WTC11 (cell line): Measurements from ENCODE around the gene HSD17B8. TPM values are rescaled to one million over a fixed set of nuclear protein-coding genes. Genes with fewer than 3 reads are reported as not detected.

Experiments
- ATAC-seq: fragments of 200-7000 bp; cut with Tn5 transposase; 2 replicates; pipeline ENCODE4 v1.10.0; 2021; ENCODE audit warnings: mild to moderate bottlenecking, moderate library complexity
- CTCF ChIA-PET: fragments of 300-600 bp; sonication (Branson Sonifier 250); formaldehyde crosslinking; loops from one replicate; lab custom pipeline; 2021; ENCODE audit warnings: antibody characterized with exemption; lab: Charles Lee
- POLR2A ChIA-PET: fragments of 350-600 bp; sonication (Branson Sonifier 250); formaldehyde crosslinking; loops from one replicate; lab custom pipeline; 2021; ENCODE audit warnings: antibody characterized with exemption; lab: Charles Lee
- DNase-seq: peaks from one replicate; pipeline ENCODE4 v3.0.0; 2021; ENCODE audit warnings: low spot score
- H3K27ac Mint-ChIP-seq: 2 replicates; pipeline ENCODE4 v1.8.0; 2021; ENCODE audit warnings: mixed read lengths
- H3K27me3 Mint-ChIP-seq: 2 replicates; pipeline ENCODE4 v1.8.0; 2021; ENCODE audit warnings: low read depth, mild to moderate bottlenecking, moderate library complexity, mixed read lengths
- H3K36me3 Mint-ChIP-seq: 2 replicates; pipeline ENCODE4 v1.8.0; 2021; ENCODE audit warnings: mixed read lengths
- H3K4me1 Mint-ChIP-seq: 2 replicates; pipeline ENCODE4 v1.8.0; 2022; ENCODE audit warnings: mixed read lengths
- H3K4me3 Mint-ChIP-seq: 2 replicates; pipeline ENCODE4 v1.8.0; 2021; ENCODE audit warnings: mild to moderate bottlenecking, moderate library complexity, mixed read lengths
- H3K9me3 Mint-ChIP-seq: 2 replicates; pipeline ENCODE4 v1.8.0; 2021; ENCODE audit warnings: mixed read lengths
- ERG ChIP-seq: fragments of 250-450 bp; sonication (Bioruptor Pico); IDR thresholded peaks from 2 replicates; pipeline ENCODE4 v1.8.0; 2021; ENCODE audit warnings: mild to moderate bottlenecking
- ETV6 ChIP-seq: sonication (generic); formaldehyde crosslinking; IDR thresholded peaks from 2 replicates; pipeline ENCODE4 v1.8.1; 2022; ENCODE audit warnings: mild to moderate bottlenecking, missing genetic modification reagents
- GABPB1 ChIP-seq: sonication (generic); formaldehyde crosslinking; IDR thresholded peaks from 2 replicates; pipeline ENCODE4 v1.8.1; 2023; ENCODE audit warnings: mild to moderate bottlenecking, missing genetic modification reagents
- GRHL2 ChIP-seq: fragments of 250-450 bp; sonication (Bioruptor Pico); IDR thresholded peaks from 2 replicates; pipeline ENCODE4 v1.8.0; 2022; ENCODE audit warnings: mild to moderate bottlenecking, moderate library complexity; ENCODE audit not compliant: insufficient replicate concordance, severe bottlenecking
- JAZF1 ChIP-seq: fragments of 250-450 bp; sonication (Bioruptor Pico); IDR thresholded peaks from 2 replicates; pipeline ENCODE4 v1.9.0; 2021; ENCODE audit warnings: moderate library complexity, mild to moderate bottlenecking, inconsistent platforms
- NFYB ChIP-seq: sonication (generic); formaldehyde crosslinking; conservative IDR thresholded peaks from 2 replicates; pipeline ENCODE4 v1.8.0; 2022; ENCODE audit warnings: low read depth, missing genetic modification reagents
- NR3C1 ChIP-seq: sonication (generic); formaldehyde crosslinking; conservative IDR thresholded peaks from 2 replicates; pipeline ENCODE4 v1.8.1; 2023; ENCODE audit warnings: low read depth, mild to moderate bottlenecking, missing genetic modification reagents
- PRDM15 ChIP-seq: sonication (generic); formaldehyde crosslinking; IDR thresholded peaks from 2 replicates; pipeline ENCODE4 v1.8.0; 2022; ENCODE audit warnings: missing genetic modification reagents
- STAT6 ChIP-seq: sonication (generic); formaldehyde crosslinking; conservative IDR thresholded peaks from 2 replicates; pipeline ENCODE4 v1.8.1; 2023; ENCODE audit warnings: mild to moderate bottlenecking, low read depth, missing genetic modification reagents, moderate library complexity
- ZBTB21 ChIP-seq: sonication (generic); formaldehyde crosslinking; IDR thresholded peaks from 2 replicates; pipeline ENCODE4 v1.8.1; 2023; ENCODE audit warnings: mild to moderate bottlenecking, missing genetic modification reagents, borderline replicate concordance
- ZMAT4 ChIP-seq: fragments of 250-450 bp; sonication (Bioruptor Pico); IDR thresholded peaks from 2 replicates; pipeline ENCODE4 v1.9.0; 2021; ENCODE audit warnings: mild to moderate bottlenecking
- ZNF423 ChIP-seq: fragments of 250-450 bp; sonication (Bioruptor Pico); IDR thresholded peaks from 2 replicates; pipeline ENCODE4 v2.1.2; 2022; ENCODE audit warnings: mild to moderate bottlenecking, moderate library complexity
- ZSCAN18 ChIP-seq: fragments of 250-450 bp; sonication (Bioruptor Pico); IDR thresholded peaks from 2 replicates; pipeline ENCODE4 v2.1.2; 2022; ENCODE audit warnings: mild to moderate bottlenecking, moderate library complexity
- total RNA-seq: library from RNA; stranded (reverse); gene quantifications from 3 replicates; pipeline ENCODE4 v1.2.3, GENCODE V29; 2021
- TF ChIP-seq, protein P1 (sequence below): sonication (generic); formaldehyde crosslinking; IDR thresholded peaks from 2 replicates; pipeline ENCODE4 v1.8.0; 2023; ENCODE audit warnings: missing genetic modification reagents, mild to moderate bottlenecking, borderline replicate concordance

The HSD17B8 gene
- total RNA-seq, 1 experiment from 2014 or later, result 8.1 TPM

GRCh38 chr6:33211666-33212422, 7.4 kb downstream of the HSD17B8 start:
- peak; percentile 27 for ATAC-seq
- no peaks in the 10 kb centered on the region for H3K9me3 Mint-ChIP-seq
- peaks cover 47% of the 10 kb centered on the region for H3K4me1 Mint-ChIP-seq
- TF ChIP-seq GABPB1 (CRISPR knock-in tag) (no peak), ZSCAN18 (CRISPR knock-in tag) (no peak), ETV6 (no peak), ZBTB21 (CRISPR knock-in tag) (no peak), STAT6 (CRISPR knock-in tag) (no peak), NFYB (CRISPR knock-in tag) (no peak), GRHL2 (CRISPR knock-in tag) (no peak), ERG (CRISPR knock-in tag) (no peak)
- TF ChIP-seq, protein P1, sequence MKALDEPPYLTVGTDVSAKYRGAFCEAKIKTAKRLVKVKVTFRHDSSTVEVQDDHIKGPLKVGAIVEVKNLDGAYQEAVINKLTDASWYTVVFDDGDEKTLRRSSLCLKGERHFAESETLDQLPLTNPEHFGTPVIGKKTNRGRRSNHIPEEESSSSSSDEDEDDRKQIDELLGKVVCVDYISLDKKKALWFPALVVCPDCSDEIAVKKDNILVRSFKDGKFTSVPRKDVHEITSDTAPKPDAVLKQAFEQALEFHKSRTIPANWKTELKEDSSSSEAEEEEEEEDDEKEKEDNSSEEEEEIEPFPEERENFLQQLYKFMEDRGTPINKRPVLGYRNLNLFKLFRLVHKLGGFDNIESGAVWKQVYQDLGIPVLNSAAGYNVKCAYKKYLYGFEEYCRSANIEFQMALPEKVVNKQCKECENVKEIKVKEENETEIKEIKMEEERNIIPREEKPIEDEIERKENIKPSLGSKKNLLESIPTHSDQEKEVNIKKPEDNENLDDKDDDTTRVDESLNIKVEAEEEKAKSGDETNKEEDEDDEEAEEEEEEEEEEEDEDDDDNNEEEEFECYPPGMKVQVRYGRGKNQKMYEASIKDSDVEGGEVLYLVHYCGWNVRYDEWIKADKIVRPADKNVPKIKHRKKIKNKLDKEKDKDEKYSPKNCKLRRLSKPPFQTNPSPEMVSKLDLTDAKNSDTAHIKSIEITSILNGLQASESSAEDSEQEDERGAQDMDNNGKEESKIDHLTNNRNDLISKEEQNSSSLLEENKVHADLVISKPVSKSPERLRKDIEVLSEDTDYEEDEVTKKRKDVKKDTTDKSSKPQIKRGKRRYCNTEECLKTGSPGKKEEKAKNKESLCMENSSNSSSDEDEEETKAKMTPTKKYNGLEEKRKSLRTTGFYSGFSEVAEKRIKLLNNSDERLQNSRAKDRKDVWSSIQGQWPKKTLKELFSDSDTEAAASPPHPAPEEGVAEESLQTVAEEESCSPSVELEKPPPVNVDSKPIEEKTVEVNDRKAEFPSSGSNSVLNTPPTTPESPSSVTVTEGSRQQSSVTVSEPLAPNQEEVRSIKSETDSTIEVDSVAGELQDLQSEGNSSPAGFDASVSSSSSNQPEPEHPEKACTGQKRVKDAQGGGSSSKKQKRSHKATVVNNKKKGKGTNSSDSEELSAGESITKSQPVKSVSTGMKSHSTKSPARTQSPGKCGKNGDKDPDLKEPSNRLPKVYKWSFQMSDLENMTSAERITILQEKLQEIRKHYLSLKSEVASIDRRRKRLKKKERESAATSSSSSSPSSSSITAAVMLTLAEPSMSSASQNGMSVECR (CRISPR knock-in tag), result no peak
- peaks cover 12% of the 10 kb centered on the region for H3K36me3 Mint-ChIP-seq
- CTCF ChIA-PET, result interaction anchor here (0.6 to 5.7 kb wide), 9 partner anchors 12 to 279 kb away, joined by 3 to 83 read pairs (median 3); partner anchors contain the start of genes B3GALT4, RXRB and SLC39A7
- DNase-seq, result peak; percentile 69
- H3K27me3 Mint-ChIP-seq, result peaks cover 61% of the 10 kb centered on the region
- H3K27ac Mint-ChIP-seq, result no peak overlapping the region
- POLR2A ChIA-PET, result no interaction called here
- no peak overlapping the region for H3K4me3 Mint-ChIP-seq

DNA sequence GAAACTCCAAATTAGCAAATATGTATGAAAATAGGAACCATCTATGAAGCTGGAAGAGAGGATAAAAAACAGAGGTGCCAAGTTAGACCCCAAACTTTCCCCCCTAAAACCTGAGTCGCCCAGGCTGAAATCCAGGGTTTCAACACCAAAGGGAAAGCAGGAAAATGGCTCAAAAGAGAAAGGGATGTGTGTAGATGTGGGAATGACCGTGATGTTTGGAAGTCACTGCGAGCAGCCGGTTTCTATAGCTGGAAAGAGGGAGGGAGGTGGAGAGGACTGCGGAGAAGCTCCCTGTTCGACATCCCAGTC, 8.4 kb downstream of the HSD17B8 start:
- Mint-ChIP-seq H3K4me1 (peaks cover 47% of the 10 kb centered on the region), H3K36me3 (peaks cover 12% of the 10 kb centered on the region), H3K27me3 (peaks cover 61% of the 10 kb centered on the region), H3K4me3 (peak overlapping the region; percentile 95), H3K27ac (no peak overlapping the region; the same call in 1 of the 2 replicates), H3K9me3 (no peaks in the 10 kb centered on the region)
- no peak for DNase-seq
- POLR2A ChIA-PET, result interaction anchor here (1.1 kb wide), 1 partner anchor 36 kb away, joined by 4 read pairs; no protein-coding TSS in a partner anchor
- ATAC-seq, result no peak
- CTCF ChIA-PET, result interaction anchor here (0.6 to 5.7 kb wide), 6 partner anchors 8 to 86 kb away, joined by 3 to 83 read pairs (median 5); partner anchors contain the start of genes B3GALT4, HSD17B8, RXRB and SLC39A7
- TF ChIP-seq JAZF1 (CRISPR knock-in tag) (no peak), ZMAT4 (CRISPR knock-in tag) (no peak), PRDM15 (CRISPR knock-in tag) (no peak), NR3C1 (no peak), STAT6 (CRISPR knock-in tag) (no peak), ZNF423 (CRISPR knock-in tag) (no peak)
